Loucy (cell line): ENCODE measurements around the gene LAMC1.

Experiments used
- H2AFZ ChIP-seq: fragments of 200-600 bp; sonication (generic); 2 replicates; pipeline ENCODE4 v1.6.0; 2016; ENCODE audit warnings: antibody characterized with exemption, mild to moderate bottlenecking, low read length, moderate library complexity
- H3F3A ChIP-seq: fragments of 200-600 bp; 2 replicates; pipeline ENCODE4 v1.6.0; 2016; ENCODE audit warnings: antibody characterized with exemption, low read depth, mild to moderate bottlenecking
- H3K27me3 ChIP-seq: fragments of 200-600 bp; sonication (generic); 2 replicates; pipeline ENCODE4 v1.6.1; 2014; ENCODE audit warnings: low read length, mild to moderate bottlenecking; ENCODE audit not compliant: insufficient read depth, poor library complexity, severe bottlenecking
- H3K36me3 ChIP-seq: fragments of 200-600 bp; sonication (generic); 2 replicates; pipeline ENCODE4 v1.6.1; 2016; ENCODE audit warnings: low read length; ENCODE audit not compliant: insufficient read depth
- H3K4me1 ChIP-seq: fragments of 200-600 bp; sonication (generic); 2 replicates; pipeline ENCODE4 v1.5.1; 2014; ENCODE audit warnings: low read length, mild to moderate bottlenecking; ENCODE audit not compliant: insufficient read depth, poor library complexity, severe bottlenecking
- H3K4me2 ChIP-seq: fragments of 200-600 bp; sonication (generic); 2 replicates; pipeline ENCODE4 v1.6.0; 2014; ENCODE audit warnings: antibody characterized with exemption, low read length, low read depth, mild to moderate bottlenecking; ENCODE audit not compliant: poor library complexity, severe bottlenecking
- H3K4me3 ChIP-seq: fragments of 200-600 bp; sonication (generic); 2 replicates; pipeline ENCODE4 v1.5.1; 2014; ENCODE audit warnings: low read length, mild to moderate bottlenecking, mixed read lengths; ENCODE audit not compliant: poor library complexity, severe bottlenecking
- H3K79me2 ChIP-seq: fragments of 200-600 bp; sonication (generic); 2 replicates; pipeline ENCODE4 v1.6.1; 2014; ENCODE audit warnings: low read length; ENCODE audit not compliant: insufficient read depth
- H3K9ac ChIP-seq: fragments of 200-600 bp; sonication (generic); 2 replicates; pipeline ENCODE4 v1.6.0; 2014; ENCODE audit warnings: mild to moderate bottlenecking, low read depth, low read length, moderate library complexity; ENCODE audit not compliant: poor library complexity, severe bottlenecking
- H3K9me2 ChIP-seq: fragments of 200-600 bp; sonication (generic); replicated peaks from 2 replicates; pipeline ENCODE4 v1.6.1; 2016; ENCODE audit warnings: low read depth, low read length, mixed read lengths
- H3K9me3 ChIP-seq: fragments of 200-600 bp; sonication (generic); 2 replicates; pipeline ENCODE4 v1.6.1; 2014; ENCODE audit warnings: mild to moderate bottlenecking, antibody characterized with exemption, low read length, low read depth; ENCODE audit not compliant: insufficient read depth
- H4K20me1 ChIP-seq: fragments of 200-600 bp; sonication (generic); 2 replicates; pipeline ENCODE4 v1.6.0; 2014; ENCODE audit warnings: antibody characterized with exemption, low read length, mild to moderate bottlenecking; ENCODE audit not compliant: insufficient read depth, poor library complexity, severe bottlenecking
- CTCF ChIP-seq: fragments of 200-600 bp; sonication (generic); conservative IDR thresholded peaks from 2 replicates; pipeline ENCODE4 v1.5.1; 2014; ENCODE audit warnings: mild to moderate bottlenecking, antibody characterized with exemption, low read length
- EZH2phosphoT487 ChIP-seq: fragments of 200-600 bp; IDR thresholded peaks from 2 replicates; pipeline ENCODE4 v1.6.1; 2018; ENCODE audit warnings: antibody characterized with exemption, mild to moderate bottlenecking, moderate library complexity, borderline replicate concordance

LAMC1 gene

DNA sequence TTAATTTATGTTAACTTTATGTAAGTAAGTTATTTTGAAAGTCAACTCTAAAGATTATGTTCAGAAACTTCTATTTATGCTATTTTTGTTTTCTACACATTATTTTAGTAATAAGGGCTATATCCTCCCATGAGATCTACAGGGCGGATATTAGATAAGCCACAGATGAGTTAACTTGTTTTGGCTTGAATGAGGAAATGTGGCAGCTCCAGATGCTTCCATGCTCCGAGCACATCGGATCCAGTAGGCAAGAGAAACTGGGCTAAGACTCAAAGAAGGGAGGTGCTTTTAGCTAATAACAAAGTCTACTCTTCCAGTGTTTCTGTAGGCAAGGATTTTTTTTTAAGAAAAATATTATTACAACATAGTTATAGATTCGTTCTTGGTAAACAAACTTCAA lies 20.0 kb upstream of the LAMC1 start:
- H3K9me3 ChIP-seq = no peaks in the 10 kb centered on the region

GRCh38 chr1:183004141-183004540 lies 19.1 kb upstream of the LAMC1 start:
- H3K36me3 ChIP-seq = no peaks in the 10 kb centered on the region
- no peaks in the 10 kb centered on the region for H3K9me3 ChIP-seq
- no peaks in the 10 kb centered on the region for H3K27me3 ChIP-seq
- no peak overlapping the region for H3K4me2 ChIP-seq
- no peak overlapping the region for H3K4me3 ChIP-seq
- H3K9ac ChIP-seq = no peak overlapping the region
- TF ChIP-seq CTCF (no peak), EZH2phosphoT487 (no peak)
- H3F3A ChIP-seq = no peaks in the 10 kb centered on the region
- H3K79me2 ChIP-seq = no peaks in the 10 kb centered on the region
- H2AFZ ChIP-seq = no peak overlapping the region
- H4K20me1 ChIP-seq = no peaks in the 10 kb centered on the region
- H3K9me2 ChIP-seq = no peaks in the 10 kb centered on the region
- H3K4me1 ChIP-seq = no peaks in the 10 kb centered on the region

More for the DNA sequence above, 20.0 kb upstream of the LAMC1 start:
- no peak for TF ChIP-seq CTCF
- no peaks in the 10 kb centered on the region for H3K4me1 ChIP-seq
- H3K27me3 ChIP-seq = no peaks in the 10 kb centered on the region
- H3K4me3 ChIP-seq = no peak overlapping the region
- no peaks in the 10 kb centered on the region for H4K20me1 ChIP-seq
- no peaks in the 10 kb centered on the region for H3F3A ChIP-seq
- H3K79me2 ChIP-seq = no peaks in the 10 kb centered on the region
- H3K9ac ChIP-seq = no peak overlapping the region
- no peaks in the 10 kb centered on the region for H3K9me2 ChIP-seq
- H3K4me2 ChIP-seq = no peak overlapping the region
- no peak overlapping the region for H2AFZ ChIP-seq
- no peaks in the 10 kb centered on the region for H3K36me3 ChIP-seq

- no peak overlapping the region for H3K4me3 ChIP-seq
- TF ChIP-seq CTCF (no peak), EZH2phosphoT487 (no peak)
- H3K9me3 ChIP-seq = no peaks in the 10 kb centered on the region
- H3K4me2 ChIP-seq = no peak overlapping the region
- H3K9me2 ChIP-seq = no peaks in the 10 kb centered on the region
- H3K9ac ChIP-seq = no peak overlapping the region
- H4K20me1 ChIP-seq = no peaks in the 10 kb centered on the region
- H3K36me3 ChIP-seq = no peaks in the 10 kb centered on the region
- no peaks in the 10 kb centered on the region for H3F3A ChIP-seq
- H2AFZ ChIP-seq = no peak overlapping the region
- no peaks in the 10 kb centered on the region for H3K4me1 ChIP-seq
- H3K79me2 ChIP-seq = no peaks in the 10 kb centered on the region
- no peaks in the 10 kb centered on the region for H3K27me3 ChIP-seq
Observed at GRCh38 chr1:183011859-183012258, 11.4 kb upstream of the LAMC1 start.
